Kasumi-1 (cell line): ENCODE measurements around the gene CREB5.
A peak's percentile ranks its signal among the peaks of the same experiment; 100 is the strongest.
"Not testable (repeated sequence)": the region's sequence is repeated elsewhere in the genome, so short reads cannot be mapped to it uniquely, and the experiment has no call there.

Source experiments
- DNase-seq, 2 experiments: peaks; one replicate each; lab custom pipeline; 2025; lab: John Stamatoyannopoulos, UW

CREB5 gene

GRCh38 chr7:28611399-28611897, 199.1 kb downstream of the CREB5 start:
- DNase-seq: not testable (repeated sequence)

- DNase-seq: no peak
These were observed 200.9 kb downstream of the CREB5 start for GRCh38 chr7:28613262-28613661.

GRCh38 chr7:28615091-28615490, 202.8 kb downstream of the CREB5 start:
- DNase-seq: no peak

DNA sequence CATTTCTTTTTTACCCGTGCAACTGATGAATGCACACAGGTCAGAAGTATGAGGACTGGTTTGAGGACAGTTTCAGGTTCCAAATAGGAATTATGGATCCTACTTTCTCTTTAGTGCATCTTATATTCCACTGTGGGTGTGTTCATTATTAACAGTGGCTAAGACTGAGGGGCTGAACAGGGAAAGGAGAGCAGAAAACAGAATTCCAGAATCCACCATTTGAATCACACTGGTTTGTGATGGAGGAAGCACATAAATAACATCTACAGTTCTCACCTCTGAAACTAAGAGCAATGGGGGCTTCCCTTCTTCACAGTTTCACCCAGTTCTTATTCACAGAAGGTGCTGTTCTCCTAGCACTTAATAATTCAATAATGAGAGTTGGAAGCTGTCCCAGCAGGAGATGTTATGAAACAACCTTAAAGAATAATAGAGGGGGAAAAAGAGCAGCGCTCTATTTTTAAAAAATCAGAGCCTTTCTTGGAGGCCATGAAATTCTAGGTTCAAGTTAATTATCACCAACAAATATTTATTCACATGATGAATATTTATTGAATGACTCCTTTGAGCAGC, 205.1 kb downstream of the CREB5 start:
- no peak for DNase-seq

GRCh38 chr7:28618383-28618782, 206.1 kb downstream of the CREB5 start:
- DNase-seq: no peak

DNA sequence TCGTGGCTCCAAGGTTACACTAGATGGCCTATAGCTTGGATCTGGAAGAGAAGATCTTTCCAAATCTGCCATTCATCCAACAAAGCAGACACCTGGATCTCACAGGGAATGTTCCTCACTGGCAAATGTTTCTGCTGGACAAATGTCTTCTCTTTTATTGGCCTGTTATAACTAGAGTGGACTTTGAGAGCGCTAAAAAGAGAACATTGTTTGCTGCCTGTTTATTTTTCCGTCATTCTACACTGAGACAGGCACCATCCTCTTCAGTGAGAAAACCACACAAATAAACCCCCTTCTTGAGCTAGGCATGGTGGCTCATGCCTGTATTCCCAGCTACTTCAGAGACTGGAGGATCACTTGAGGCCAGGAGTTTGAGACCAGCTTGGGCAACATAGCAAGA, 206.9 kb downstream of the CREB5 start:
- no peak for DNase-seq

- no peak for DNase-seq
These were observed 209.1 kb downstream of the CREB5 start for GRCh38 chr7:28621369-28621841.

- no peak for DNase-seq
These were observed 210.9 kb downstream of the CREB5 start for GRCh38 chr7:28623105-28623730.

DNA sequence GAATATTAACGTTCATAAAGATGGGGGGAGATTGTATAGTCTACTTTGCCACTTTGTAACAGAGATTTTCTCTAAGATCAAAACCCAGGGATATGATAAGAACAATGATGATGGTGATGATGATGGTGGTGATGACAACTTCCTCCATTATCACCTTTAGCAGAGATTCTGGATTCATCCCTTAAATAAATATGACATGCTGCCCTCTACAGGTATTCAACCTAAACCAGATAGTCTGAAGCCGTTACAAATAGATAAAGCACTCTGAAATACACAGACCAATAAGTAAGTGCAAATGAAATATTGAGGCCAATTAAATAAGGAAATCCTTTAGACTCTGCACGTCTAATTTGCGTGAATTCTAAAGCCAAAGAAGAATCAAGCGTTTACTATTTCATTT, 211.5 kb downstream of the CREB5 start:
- peak in 1 of 2 experiments; percentile 1 for DNase-seq

DNA sequence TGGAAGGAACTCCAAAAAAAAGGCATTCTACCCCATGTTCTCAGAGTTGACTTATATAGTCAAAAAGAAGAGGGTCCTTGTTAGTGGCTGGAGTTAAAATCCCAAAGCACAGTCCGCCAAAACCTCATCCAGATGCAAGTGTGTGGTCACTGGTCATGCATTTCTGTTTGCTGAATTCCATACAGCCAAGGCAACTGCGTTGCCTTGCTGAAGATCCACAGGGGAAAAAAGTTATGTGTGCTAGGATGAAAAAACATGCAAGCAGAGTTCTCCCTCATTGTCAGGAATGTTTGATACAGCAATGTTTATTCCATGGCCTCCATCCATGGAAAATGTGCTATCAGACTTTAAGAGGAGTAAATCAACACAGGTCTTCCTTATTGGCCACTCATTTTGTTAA, 213.1 kb downstream of the CREB5 start:
- no peak for DNase-seq

DNA sequence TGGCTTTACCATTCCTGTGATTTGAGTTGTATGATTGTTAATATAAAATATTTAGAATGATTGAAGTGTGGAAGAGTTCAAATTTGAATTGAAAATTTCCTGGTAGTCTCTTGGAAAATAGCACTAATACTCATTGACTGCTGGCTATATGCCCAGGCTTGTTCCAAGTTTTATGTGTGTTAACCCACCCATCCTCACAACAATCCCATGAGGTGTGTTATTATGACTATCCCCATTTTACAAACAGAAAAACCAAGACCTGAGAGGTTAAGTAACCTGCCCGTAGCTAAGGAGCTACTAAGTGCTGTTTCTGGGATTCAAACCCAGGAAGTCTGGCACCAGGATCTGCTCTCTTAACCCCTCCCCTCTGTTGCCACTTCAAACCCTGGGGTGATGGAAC, 213.9 kb downstream of the CREB5 start:
- DNase-seq: no peak

DNA sequence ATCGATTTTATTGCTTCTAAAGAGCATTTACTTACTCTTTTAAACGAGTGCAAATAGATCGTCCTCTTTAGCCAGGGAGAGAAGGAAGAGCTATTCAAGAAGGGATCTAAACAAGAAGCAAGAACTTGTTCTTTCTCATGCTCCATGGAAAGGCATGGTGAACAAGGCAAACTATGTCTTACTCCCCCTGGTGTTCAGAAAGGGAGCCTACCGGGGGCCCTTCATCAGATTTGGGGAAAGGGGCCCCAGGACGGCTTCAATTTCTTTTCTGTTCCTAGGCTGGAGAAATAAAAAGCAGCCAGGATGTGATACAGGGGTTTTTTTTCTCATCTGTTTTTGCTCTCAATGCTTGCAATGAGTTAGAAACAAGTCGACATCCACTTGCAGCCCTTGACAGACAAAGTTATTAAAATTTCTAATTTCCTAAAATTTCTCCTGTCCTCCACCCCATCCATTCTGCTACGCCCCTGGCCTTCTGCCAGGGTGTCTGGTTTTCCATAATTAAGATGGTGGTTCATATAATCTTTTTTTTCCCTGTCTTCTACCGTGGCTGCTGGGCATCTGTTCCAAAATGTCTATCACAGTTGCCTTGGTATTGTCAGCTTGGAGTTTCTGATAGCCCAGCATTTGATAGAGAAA, 214.4 kb downstream of the CREB5 start:
- DNase-seq: peak; percentile 8 to 27

GRCh38 chr7:28627263-28627653, 214.9 kb downstream of the CREB5 start:
- no peak for DNase-seq

GRCh38 chr7:28627896-28628295, 215.6 kb downstream of the CREB5 start:
- no peak for DNase-seq

DNA sequence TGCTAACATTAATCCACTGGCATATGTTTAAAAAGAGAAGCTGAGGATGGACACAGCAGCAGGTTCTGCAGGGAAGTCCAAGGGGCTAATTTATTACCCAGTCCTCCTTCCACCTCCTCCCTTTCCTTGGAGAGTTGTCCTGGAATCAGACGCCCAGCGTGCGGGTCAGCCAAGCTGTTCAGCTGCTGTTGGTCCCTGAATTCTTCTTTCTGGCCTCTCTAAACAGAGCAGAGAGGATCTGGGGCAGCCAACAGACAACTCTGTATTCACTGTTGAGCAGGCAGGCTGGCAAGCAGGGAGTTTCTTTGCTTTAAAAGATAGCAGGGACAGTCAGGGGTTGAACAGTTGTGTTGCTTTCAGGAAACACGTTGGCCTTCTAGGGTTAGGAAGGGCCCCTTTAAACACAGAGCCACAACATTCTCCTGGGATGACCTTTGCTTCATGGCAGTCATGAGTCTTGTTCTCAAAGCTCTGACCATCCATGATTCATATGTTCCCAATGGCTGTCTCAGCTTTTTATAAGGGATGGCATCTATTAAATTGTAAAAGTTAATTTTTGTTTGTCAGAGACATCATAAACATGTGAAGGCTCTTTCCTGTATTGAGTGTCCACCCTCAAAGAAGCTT, 217.0 kb downstream of the CREB5 start:
- DNase-seq: no peak

GRCh38 chr7:28630350-28630749, 218.0 kb downstream of the CREB5 start:
- DNase-seq: no peak

DNA sequence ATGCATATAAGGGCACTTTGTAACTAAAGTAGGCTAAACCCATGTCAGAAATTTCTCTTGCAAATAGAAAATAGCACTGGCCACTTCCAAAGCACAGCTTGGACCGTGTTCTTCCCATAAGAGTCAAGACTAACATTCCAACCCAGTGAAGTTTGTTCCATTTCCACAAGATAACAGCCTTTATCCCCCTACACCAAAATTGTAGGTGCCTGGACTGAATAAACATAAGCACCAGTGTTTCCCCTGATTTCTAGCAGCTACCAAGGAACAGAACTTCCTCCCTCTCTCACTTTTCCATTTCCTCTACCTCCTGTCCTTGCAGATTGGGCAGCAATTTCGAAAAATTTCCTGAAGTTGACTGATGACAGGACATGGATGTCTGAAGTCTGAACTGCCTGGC, 219.7 kb downstream of the CREB5 start:
- no peak for DNase-seq

GRCh38 chr7:28638914-28639313, 226.6 kb downstream of the CREB5 start:
- DNase-seq: no peak

- DNase-seq: no peak
These were observed 227.7 kb downstream of the CREB5 start for GRCh38 chr7:28640001-28640400.

GRCh38 chr7:28641752-28642545, 229.6 kb downstream of the CREB5 start:
- DNase-seq: no peak

DNA sequence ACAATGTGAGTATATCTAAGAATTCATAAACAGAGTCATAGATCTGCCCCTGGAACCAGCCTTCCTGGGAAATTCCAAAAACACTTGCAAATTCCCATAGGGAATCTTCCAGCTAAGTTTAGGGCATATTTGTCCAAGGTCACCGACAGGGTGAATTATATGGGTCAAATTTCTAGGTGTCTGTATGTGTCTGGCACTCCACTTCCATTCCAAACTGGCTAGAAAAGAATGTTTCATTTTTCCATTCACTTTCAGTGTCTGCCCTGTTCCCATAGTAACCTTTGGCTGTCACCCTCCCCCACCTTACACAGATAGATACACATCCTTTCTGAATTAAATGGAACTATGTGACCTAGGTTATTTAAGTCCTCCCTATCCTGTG, 230.9 kb downstream of the CREB5 start:
- no peak for DNase-seq
